CD14-positive monocyte (primary cell): ENCODE measurements around the gene BAHCC1. TPM values are rescaled to one million over a fixed set of nuclear protein-coding genes. Genes with fewer than 3 reads are reported as not detected.

Experiments
- DNase-seq, 3 donors: peaks; one replicate each; pipeline ENCODE4 v3.0.0-alpha.2; 2011 to 2022
- H2AFZ ChIP-seq: 2 replicates; pipeline ENCODE4 v1.6.0; 2012; ENCODE audit warnings: mild to moderate bottlenecking, low read depth, low read length, inconsistent platforms; ENCODE audit not compliant: insufficient read depth, poor library complexity, severe bottlenecking
- H3K27ac ChIP-seq, 2 donors: 1 replicate in 1 of 2; 2 replicates in 1 of 2; pipeline ENCODE4 v1.5.1; 2012 to 2013; ENCODE audit warnings: low read length in 2 of 2, control low read depth in 1 of 2, inconsistent platforms in 1 of 2, low read depth in 1 of 2, mild to moderate bottlenecking in 1 of 2
- H3K27me3 ChIP-seq, 2 donors: one replicate each; pipeline versions ENCODE4 v1.6.0 to v1.6.1; 2011 to 2013; ENCODE audit warnings: low read length in 2 of 2; ENCODE audit not compliant: control insufficient read depth in 2 of 2, insufficient read depth in 2 of 2
- H3K36me3 ChIP-seq, 2 donors: replicated peaks in 1 of 2; 1 replicate in 1 of 2; 2 replicates in 1 of 2; pipeline versions ENCODE4 v1.5.1 to v1.6.1; 2012 to 2013; ENCODE audit warnings: low read length in 2 of 2, control low read depth in 1 of 2, inconsistent platforms in 1 of 2, mild to moderate bottlenecking in 1 of 2; ENCODE audit not compliant: insufficient read depth in 2 of 2, control insufficient read depth in 1 of 2
- H3K4me1 ChIP-seq, 2 donors: 1 replicate in 1 of 2; 2 replicates in 1 of 2; pipeline versions ENCODE4 v1.5.1 to v1.6.1; 2012 to 2013; ENCODE audit warnings: low read length in 2 of 2, control low read depth in 1 of 2, inconsistent platforms in 1 of 2, mild to moderate bottlenecking in 1 of 2, moderate library complexity in 1 of 2; ENCODE audit not compliant: insufficient read depth in 2 of 2, control insufficient read depth in 1 of 2
- H3K4me2 ChIP-seq: replicated peaks from 2 replicates; pipeline ENCODE3; 2012; ENCODE audit warnings: low read length, moderate library complexity, mild to moderate bottlenecking; ENCODE audit not compliant: poor library complexity, severe bottlenecking; ENCODE audit errors: extremely low read depth
- H3K4me3 ChIP-seq, 3 experiments: fragments of 200-600 bp in 1 of 3; sonication (generic) in 1 of 3; replicated peaks in 1 of 3; 1 replicate in 2 of 3; 2 replicates in 1 of 3; pipeline ENCODE4 v1.5.1; 2011 to 2013; ENCODE audit warnings: low read length in 3 of 3, mild to moderate bottlenecking in 3 of 3, control low read depth in 2 of 3, low read depth in 2 of 3, inconsistent platforms in 1 of 3, moderate library complexity in 1 of 3
- H3K79me2 ChIP-seq: 2 replicates; pipeline ENCODE4 v1.6.0; 2012; ENCODE audit warnings: mild to moderate bottlenecking, control low read depth, inconsistent platforms, low read length, moderate library complexity; ENCODE audit not compliant: insufficient read depth
- H3K9ac ChIP-seq: 2 replicates; pipeline ENCODE4 v1.6.0; 2017; ENCODE audit warnings: low read length, mild to moderate bottlenecking; ENCODE audit not compliant: insufficient read depth, poor library complexity, severe bottlenecking
- H3K9me3 ChIP-seq, 2 donors: replicated peaks in 1 of 2; 1 replicate in 1 of 2; 2 replicates in 1 of 2; pipeline versions ENCODE4 v1.5.1 to v1.6.1; 2012 to 2013; ENCODE audit warnings: low read length in 2 of 2, control low read depth in 1 of 2; ENCODE audit not compliant: control insufficient read depth in 1 of 2, insufficient read depth in 1 of 2
- H4K20me1 ChIP-seq: 2 replicates; pipeline ENCODE4 v1.6.0; 2012; ENCODE audit warnings: mild to moderate bottlenecking, low read length, control low read depth, moderate library complexity; ENCODE audit not compliant: insufficient read depth
- H3K27ac Mint-ChIP-seq, 7 donors: one replicate each; pipeline ENCODE4 v1.8.0; 2020; ENCODE audit warnings: mild to moderate bottlenecking in 7 of 7, mixed read lengths in 7 of 7, moderate library complexity in 6 of 7, inconsistent platforms in 2 of 7
- H3K27me3 Mint-ChIP-seq, 3 donors: one replicate each; pipeline ENCODE4 v1.8.0; 2021 to 2022; ENCODE audit warnings: low read depth in 3 of 3, mild to moderate bottlenecking in 3 of 3, mixed read lengths in 3 of 3, moderate library complexity in 3 of 3, inconsistent platforms in 1 of 3
- H3K36me3 Mint-ChIP-seq, 2 donors: one replicate each; pipeline ENCODE4 v1.8.0; 2020; ENCODE audit warnings: mixed read lengths in 2 of 2, inconsistent platforms in 1 of 2, mild to moderate bottlenecking in 1 of 2
- H3K4me1 Mint-ChIP-seq: one replicate; pipeline ENCODE4 v1.8.0; 2020; ENCODE audit warnings: mild to moderate bottlenecking, mixed read lengths
- H3K4me3 Mint-ChIP-seq, 2 donors: one replicate each; pipeline ENCODE4 v1.8.0; 2020; ENCODE audit warnings: mild to moderate bottlenecking in 2 of 2, mixed read lengths in 2 of 2, moderate library complexity in 1 of 2
- H3K9me3 Mint-ChIP-seq, 7 donors: one replicate each; pipeline ENCODE4 v1.8.0; 2020 to 2022; ENCODE audit warnings: mixed read lengths in 7 of 7, mild to moderate bottlenecking in 6 of 7, moderate library complexity in 6 of 7, inconsistent platforms in 2 of 7
- CTCF ChIP-seq: fragments of 200-600 bp; IDR thresholded peaks from one replicate; pipeline ENCODE4 v1.8.0; 2022; ENCODE audit warnings: antibody characterized with exemption, mild to moderate bottlenecking
- WGBS: methylation state at CpG from one replicate; pipeline ENCODE4 v1.1.5; 2013; ENCODE audit warnings: missing lambda C conversion rate; ENCODE audit not compliant: insufficient coverage; 5-methylcytosine and 5-hydroxymethylcytosine counted together
- intact Hi-C, 2 donors: fragments of 100-400 bp; cut with micrococcal nuclease; formaldehyde crosslinking; loops; one replicate each; pipeline versions ENCODE4 v1.15.0 to v1.15.1; 2023
- polyA plus RNA-seq, 3 donors: library from polyadenylated mRNA; depleted of rRNA in 1 of 3; unstranded in 2 of 3; stranded (reverse) in 1 of 3; fragments of 300-500 nt in 2 of 3; fragments of >200 nt in 1 of 3; fragmentation: Illumina TruSeq in 2 of 3; gene quantifications; 1 replicate in 2 of 3; 2 replicates in 1 of 3; pipeline ENCODE4 v1.2.3, GENCODE V29; 2012 to 2021

Gene BAHCC1
- polyA plus RNA-seq, 3 donors: 0.11 to 8.8 (median 0.27) TPM

- no peaks in the 10 kb centered on the region for H3K36me3 Mint-ChIP-seq
- H2AFZ ChIP-seq: no peak overlapping the region
- H3K4me1 ChIP-seq: no peaks in the 10 kb centered on the region
- H3K27me3 Mint-ChIP-seq: peaks cover 14 to 47% (median 25%) of the 10 kb centered on the region in 3 donors
- no peak for DNase-seq
- WGBS: 84% methylated on average over 10 of the region's 12 CpGs
- H3K27ac ChIP-seq: no peak overlapping the region
- TF ChIP-seq CTCF: no peak
- H3K27me3 ChIP-seq: no peaks in the 10 kb centered on the region
- H3K27ac Mint-ChIP-seq: no peak overlapping the region
- H3K4me3 Mint-ChIP-seq: no peak overlapping the region
- H3K4me2 ChIP-seq: no peak overlapping the region
- no peaks in the 10 kb centered on the region for H3K9me3 ChIP-seq
- peaks cover 3% of the 10 kb centered on the region for H3K4me1 Mint-ChIP-seq
- H3K79me2 ChIP-seq: no peaks in the 10 kb centered on the region
- intact Hi-C loops: no loop called here
- H3K4me3 ChIP-seq: no peak overlapping the region
- H4K20me1 ChIP-seq: peaks cover 2% of the 10 kb centered on the region
- peaks cover 0 to 2% (median 0%) of the 10 kb centered on the region in 7 donors for H3K9me3 Mint-ChIP-seq
- no peaks in the 10 kb centered on the region for H3K36me3 ChIP-seq
- no peak overlapping the region for H3K9ac ChIP-seq
These were observed 107.3 kb downstream of the BAHCC1 start for GRCh38 chr17:81502471-81503017.

- Mint-ChIP-seq H3K36me3 (peaks cover 0 to 5% of the 10 kb centered on the region in 2 donors), H3K27ac (no peak overlapping the region)
- H3K36me3 ChIP-seq: peaks cover 0 to 2% of the 10 kb centered on the region in 2 donors
These were observed 108.4 kb downstream of the BAHCC1 start for GRCh38 chr17:81503619-81504018.

More at GRCh38 chr17:81503619-81504018, 108.4 kb downstream of the BAHCC1 start:
- TF ChIP-seq CTCF: no peak
- Histone ChIP-seq H3K27me3 (no peaks in the 10 kb centered on the region), H3K79me2 (peaks cover 1% of the 10 kb centered on the region), H3K4me1 (peaks cover under 1 to 4% of the 10 kb centered on the region in 2 donors), H2AFZ (no peak overlapping the region), H3K4me3 (no peak overlapping the region), H4K20me1 (peaks cover 13% of the 10 kb centered on the region), H3K9ac (no peak overlapping the region), H3K4me2 (no peak overlapping the region), H3K9me3 (no peaks in the 10 kb centered on the region), H3K27ac (no peak overlapping the region)
- Mint-ChIP-seq H3K4me1 (peaks cover 10% of the 10 kb centered on the region), H3K9me3 (peaks cover 0 to 4% (median 0%) of the 10 kb centered on the region in 7 donors), H3K27me3 (peaks cover 10 to 38% (median 21%) of the 10 kb centered on the region in 3 donors), H3K4me3 (peak overlapping the region in 1 of 2 donors; percentile 50)
- intact Hi-C loops: no loop called here
- no peak for DNase-seq
